Kidney (tissue), 14 donors: Measurements from ENCODE around the gene GRIN2A. TPM values are rescaled to one million over a fixed set of nuclear protein-coding genes. Genes with fewer than 3 reads are reported as not detected.

Experiments
- DNase-seq, 5 donors: peaks; one replicate each; pipeline ENCODE4 v3.0.0-alpha.2; 2013 to 2020
- FAIRE-seq: peaks from 2 replicates; lab custom pipeline; 2012; peaks lifted over from hg19 to GRCh38; lab: Jason Lieb, UNC
- H3K27ac ChIP-seq, 2 donors: one replicate each; pipeline ENCODE4 v1.7.0; 2013; ENCODE audit warnings: low read depth in 2 of 2, low read length in 2 of 2, inconsistent platforms in 1 of 2
- H3K27me3 ChIP-seq: one replicate; pipeline ENCODE4 v1.7.1; 2013; ENCODE audit warnings: low read length, inconsistent platforms; ENCODE audit not compliant: control insufficient read depth, insufficient read depth
- H3K36me3 ChIP-seq, 3 donors: one replicate each; pipeline versions ENCODE4 v1.7.0 to v1.7.1; 2013; ENCODE audit warnings: low read length in 3 of 3, control low read depth in 1 of 3, inconsistent platforms in 1 of 3; ENCODE audit not compliant: insufficient read depth in 3 of 3, control insufficient read depth in 2 of 3
- H3K4me1 ChIP-seq, 3 donors: one replicate each; pipeline versions ENCODE4 v1.7.0 to v1.7.1; 2013; ENCODE audit warnings: low read length in 3 of 3, inconsistent platforms in 1 of 3, low read depth in 1 of 3; ENCODE audit not compliant: control insufficient read depth in 2 of 3, insufficient read depth in 2 of 3
- H3K4me3 ChIP-seq, 3 donors: one replicate each; pipeline versions ENCODE4 v1.7.0 to v1.8.1; 2013; ENCODE audit warnings: low read length in 3 of 3, control low read depth in 1 of 3, inconsistent platforms in 1 of 3
- H3K9ac ChIP-seq, 3 donors: one replicate each; pipeline versions ENCODE4 v1.7.0 to v1.7.1; 2013; ENCODE audit warnings: low read length in 3 of 3, control low read depth in 1 of 3, inconsistent platforms in 1 of 3
- H3K9me3 ChIP-seq, 3 donors: one replicate each; pipeline versions ENCODE4 v1.7.0 to v1.7.1; 2013; ENCODE audit warnings: low read length in 3 of 3, control low read depth in 1 of 3, inconsistent platforms in 1 of 3; ENCODE audit not compliant: control insufficient read depth in 2 of 3, insufficient read depth in 1 of 3
- intact Hi-C: fragments of 100-400 bp; cut with DNase I; formaldehyde crosslinking; loops from one replicate; pipeline ENCODE4 v1.11.1; 2022
- polyA plus RNA-seq: library from polyadenylated mRNA; stranded (reverse); fragments of 350-450 nt; fragmentation: Illumina TruSeq; extraction: RNeasy Lipid Tissue Mini Kit (QIAGEN cat#74804); gene quantifications from one replicate; pipeline ENCODE4 v1.2.3, GENCODE V29; 2014; ENCODE audit warnings: low read depth, low replicate concordance; ENCODE audit not compliant: insufficient read depth
- total RNA-seq: library from RNA; stranded (reverse); fragmentation: NEBNext Ultra II Directional; extraction: Animal tissue kit (Norgen Biotek cat#: 25700); gene quantifications from one replicate; pipeline ENCODE4 v1.2.1, GENCODE V29; 2021
- TF ChIP-seq, protein P1 (sequence below): IDR thresholded peaks from 3 replicates; pipeline ENCODE4 v1.5.1; 2012; ENCODE audit warnings: mild to moderate bottlenecking, moderate library complexity, borderline replicate concordance; ENCODE audit not compliant: insufficient read depth; ENCODE audit errors: extremely low read depth
- donor health status: control.
- donor health status: control.
- donor health status: control.
- donor health status: control.
- donor health status: control.
- donor health status: DM: yes; HTN: yes; CAD: no.
- donor health status: Normal renal cell carcinoma (clear cell type).

GRIN2A gene
- total and polyA plus RNA-seq, 2 donors from 2014 or later, result 0.28 to 6.5 TPM

- no peaks in the 10 kb centered on the region for H3K27me3 ChIP-seq
- H3K36me3 ChIP-seq, result no peaks in the 10 kb centered on the region
- no peaks in the 10 kb centered on the region for H3K4me1 ChIP-seq
- DNase-seq (no peak), FAIRE-seq (no peak)
- no peak overlapping the region for H3K4me3 ChIP-seq
- intact Hi-C loops, result no loop called here
- H3K9me3 ChIP-seq, result no peaks in the 10 kb centered on the region
- no peak overlapping the region for H3K9ac ChIP-seq
- no peak overlapping the region for H3K27ac ChIP-seq
- TF ChIP-seq, protein P1, sequence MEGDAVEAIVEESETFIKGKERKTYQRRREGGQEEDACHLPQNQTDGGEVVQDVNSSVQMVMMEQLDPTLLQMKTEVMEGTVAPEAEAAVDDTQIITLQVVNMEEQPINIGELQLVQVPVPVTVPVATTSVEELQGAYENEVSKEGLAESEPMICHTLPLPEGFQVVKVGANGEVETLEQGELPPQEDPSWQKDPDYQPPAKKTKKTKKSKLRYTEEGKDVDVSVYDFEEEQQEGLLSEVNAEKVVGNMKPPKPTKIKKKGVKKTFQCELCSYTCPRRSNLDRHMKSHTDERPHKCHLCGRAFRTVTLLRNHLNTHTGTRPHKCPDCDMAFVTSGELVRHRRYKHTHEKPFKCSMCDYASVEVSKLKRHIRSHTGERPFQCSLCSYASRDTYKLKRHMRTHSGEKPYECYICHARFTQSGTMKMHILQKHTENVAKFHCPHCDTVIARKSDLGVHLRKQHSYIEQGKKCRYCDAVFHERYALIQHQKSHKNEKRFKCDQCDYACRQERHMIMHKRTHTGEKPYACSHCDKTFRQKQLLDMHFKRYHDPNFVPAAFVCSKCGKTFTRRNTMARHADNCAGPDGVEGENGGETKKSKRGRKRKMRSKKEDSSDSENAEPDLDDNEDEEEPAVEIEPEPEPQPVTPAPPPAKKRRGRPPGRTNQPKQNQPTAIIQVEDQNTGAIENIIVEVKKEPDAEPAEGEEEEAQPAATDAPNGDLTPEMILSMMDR, result no peak
Measured at GRCh38 chr16:10150906-10151305, 31.3 kb downstream of the GRIN2A start.

GRCh38 chr16:10145542-10146035 lies 36.6 kb downstream of the GRIN2A start:
- FAIRE-seq (no peak), DNase-seq (no peak)
- no peaks in the 10 kb centered on the region for H3K36me3 ChIP-seq
- no peaks in the 10 kb centered on the region for H3K27me3 ChIP-seq
- intact Hi-C loops, result no loop called here
- H3K9ac ChIP-seq, result no peak overlapping the region
- no peak overlapping the region for H3K4me3 ChIP-seq
- TF ChIP-seq, protein P1, result no peak
- no peaks in the 10 kb centered on the region for H3K9me3 ChIP-seq
- H3K4me1 ChIP-seq, result no peaks in the 10 kb centered on the region
- no peak overlapping the region for H3K27ac ChIP-seq

DNA sequence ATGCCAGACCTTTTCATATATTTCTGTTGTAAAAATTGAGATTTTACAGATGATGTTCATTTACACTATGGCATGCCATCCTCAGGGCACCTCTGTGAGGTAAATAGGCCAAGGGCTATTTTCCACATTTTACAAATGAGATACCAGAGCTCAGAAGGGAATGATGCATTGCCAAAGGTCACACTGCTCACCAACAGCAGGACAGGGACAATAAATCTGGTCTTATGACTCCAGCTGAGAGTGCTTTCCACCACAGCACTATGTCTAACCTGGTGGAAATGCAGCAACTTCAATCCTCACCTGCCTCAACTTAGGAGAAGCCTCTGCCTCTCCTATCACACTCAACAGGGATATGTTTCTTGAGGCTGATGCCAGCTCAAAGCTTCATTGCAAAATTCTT lies 40.6 kb downstream of the GRIN2A start:
- DNase-seq (peak in 3 of 5 donors; percentile 46 to 69 (median 62)), FAIRE-seq (no peak)
- Histone ChIP-seq H3K9me3 (no peaks in the 10 kb centered on the region), H3K27ac (no peak overlapping the region), H3K36me3 (no peaks in the 10 kb centered on the region), H3K9ac (no peak overlapping the region), H3K4me1 (no peaks in the 10 kb centered on the region), H3K4me3 (no peak overlapping the region), H3K27me3 (no peaks in the 10 kb centered on the region)
- intact Hi-C loops, result no loop called here
- TF ChIP-seq, protein P1, result no peak

- Histone ChIP-seq H3K4me1 (no peaks in the 10 kb centered on the region), H3K27ac (no peak overlapping the region), H3K9ac (no peak overlapping the region), H3K4me3 (no peak overlapping the region), H3K9me3 (no peaks in the 10 kb centered on the region), H3K27me3 (no peaks in the 10 kb centered on the region), H3K36me3 (no peaks in the 10 kb centered on the region)
- intact Hi-C loops, result no loop called here
- DNase-seq (no peak), FAIRE-seq (no peak)
- TF ChIP-seq, protein P1, result no peak
Measured at GRCh38 chr16:10138881-10139280, 43.3 kb downstream of the GRIN2A start.
